Placental pericyte (primary cell): ENCODE results near the gene IZUMO4. TPM values are rescaled to one million over a fixed set of nuclear protein-coding genes. Genes with fewer than 3 reads are reported as not detected.

Source experiments
- total RNA-seq: library from RNA; depleted of rRNA; stranded (reverse); fragments of >200 nt; gene quantifications from 2 replicates; pipeline ENCODE4 v1.2.3, GENCODE V29; 2012

The IZUMO4 gene
- 1.0 and 1.8 TPM in 2 replicates for total RNA-seq

GRCh38 chr19:2096480-2097202 is at the start of gene IZUMO4:
TSS of gene IZUMO4 (plus strand) at chr19:2096915. CDS start at chr19:2096946, 31 bp downstream.

GRCh38 chr19:2050991-2051772 is 45.5 kb upstream of the IZUMO4 start, which contains the start of gene MKNK2:
TSS of gene MKNK2 (minus strand) at chr19:2051244. CDS start at chr19:2050851, 393 bp downstream.

GRCh38 chr19:2096034-2096479 is 658 bp upstream of the IZUMO4 start, which contains the start of gene MOB3A:
TSS of gene MOB3A (minus strand) at chr19:2096326. CDS start at chr19:2078560, 17,766 bp downstream.

Other genes starting within 250 kb of the IZUMO4 start
- 19.9 and 28.1 TPM in 2 replicates for gene REXO1, start 248.4 kb upstream of the IZUMO4 start, total RNA-seq
- gene KLF16, start 233.3 kb upstream of the IZUMO4 start, total RNA-seq: 9.4 and 14.7 TPM in 2 replicates
- 54.1 and 87.0 TPM in 2 replicates for gene ABHD17A, start 211.4 kb upstream of the IZUMO4 start, total RNA-seq
- 5.7 and 6.4 TPM in 2 replicates for gene ADAT3, start 191.5 kb upstream of the IZUMO4 start, total RNA-seq
- 71.4 and 82.7 TPM in 2 replicates for gene SCAMP4, start 191.5 kb upstream of the IZUMO4 start, total RNA-seq
- 87.3 and 112 TPM in 2 replicates for gene CSNK1G2, start 155.7 kb upstream of the IZUMO4 start, total RNA-seq
- 58.4 and 58.6 TPM in 2 replicates for gene BTBD2, start 81.2 kb upstream of the IZUMO4 start, total RNA-seq
- gene MKNK2, start 45.7 kb upstream of the IZUMO4 start, total RNA-seq: 49.7 and 222 TPM in 2 replicates
- gene MOB3A, start 589 bp upstream of the IZUMO4 start, total RNA-seq: 23.9 and 60.0 TPM in 2 replicates
- gene AP3D1, start 54.7 kb downstream of the IZUMO4 start, total RNA-seq: 193 and 322 TPM in 2 replicates
- gene DOT1L, start 67.0 kb downstream of the IZUMO4 start, total RNA-seq: 7.7 and 17.0 TPM in 2 replicates
- 40.9 and 50.4 TPM in 2 replicates for gene PLEKHJ1, start 139.4 kb downstream of the IZUMO4 start, total RNA-seq
- 29.9 and 41.4 TPM in 2 replicates for gene SF3A2, start 139.9 kb downstream of the IZUMO4 start, total RNA-seq
- gene AMH, start 152.4 kb downstream of the IZUMO4 start, total RNA-seq: 0.29 and 1.1 TPM in 2 replicates
- gene JSRP1, start 159.5 kb downstream of the IZUMO4 start, total RNA-seq: 0.44 TPM in 1 of 2 replicates, not detected in the other
- gene PEAK3, start 185.3 kb downstream of the IZUMO4 start, total RNA-seq: not detected in 2 replicates
- under 0.01 TPM in 1 of 2 replicates, not detected in the other for gene LINGO3, start 211.2 kb downstream of the IZUMO4 start, total RNA-seq
- 70.0 and 79.5 TPM in 2 replicates for gene LSM7, start 231.7 kb downstream of the IZUMO4 start, total RNA-seq
- 39.9 and 40.9 TPM in 2 replicates for gene SPPL2B, start 231.8 kb downstream of the IZUMO4 start, total RNA-seq